H1 (cell line): ENCODE data around the gene OR14K1. TPM values are rescaled to one million over a fixed set of nuclear protein-coding genes. Genes with fewer than 3 reads are reported as not detected.
"Not testable (repeated sequence)": the region's sequence is repeated elsewhere in the genome, so short reads cannot be mapped to it uniquely, and the experiment has no call there.

ENCODE experiments used
- CTCF ChIA-PET: fragments of 300-600 bp; sonication (Branson Sonifier 250); formaldehyde crosslinking; loops from one replicate; lab custom pipeline; 2021; ENCODE audit not compliant: partially characterized antibody; lab: Charles Lee
- POLR2A ChIA-PET: fragments of 300-600 bp; sonication (Branson Sonifier 250); formaldehyde crosslinking; loops from one replicate; lab custom pipeline; 2021; ENCODE audit warnings: inconsistent platforms; ENCODE audit not compliant: partially characterized antibody; lab: Charles Lee
- DNase-seq, 2 experiments: peaks; one replicate each; pipeline versions ENCODE4 v3.0.0 to v3.0.0-alpha.2; 2010 to 2022; ENCODE audit warnings: low spot score in 2 of 2, low read depth in 1 of 2, mixed read lengths in 1 of 2
- FAIRE-seq: peaks from 2 replicates; lab custom pipeline; 2011; peaks lifted over from hg19 to GRCh38; lab: Jason Lieb, UNC
- H2AFZ ChIP-seq: 2 replicates; pipeline ENCODE4 v1.8.1; 2012; ENCODE audit warnings: low read length, inconsistent platforms
- H2AK5ac ChIP-seq: 2 replicates; pipeline ENCODE4 v1.6.1; 2013; ENCODE audit warnings: low read depth, low read length
- H2BK120ac ChIP-seq: replicated peaks from 2 replicates; pipeline ENCODE3; 2013; ENCODE audit warnings: low read depth, low read length, inconsistent platforms
- H2BK12ac ChIP-seq: 2 replicates; pipeline ENCODE4 v1.6.1; 2013; ENCODE audit warnings: low read depth, low read length
- H2BK15ac ChIP-seq: 2 replicates; pipeline ENCODE4 v1.6.1; 2013; ENCODE audit warnings: low read length
- H2BK20ac ChIP-seq: 2 replicates; pipeline ENCODE4 v1.6.1; 2013; ENCODE audit warnings: low read length
- H2BK5ac ChIP-seq: 2 replicates; pipeline ENCODE4 v1.6.1; 2013; ENCODE audit warnings: low read depth, low read length
- H3K14ac ChIP-seq: 2 replicates; pipeline ENCODE4 v1.6.1; 2013; ENCODE audit warnings: inconsistent platforms; ENCODE audit not compliant: insufficient read length
- H3K18ac ChIP-seq: 2 replicates; pipeline ENCODE4 v1.6.1; 2013; ENCODE audit warnings: low read length; ENCODE audit errors: extremely low read depth
- H3K23ac ChIP-seq: 2 replicates; pipeline ENCODE4 v1.6.1; 2013; ENCODE audit warnings: inconsistent platforms; ENCODE audit not compliant: insufficient read length
- H3K23me2 ChIP-seq: 2 replicates; pipeline ENCODE4 v1.6.1; 2013; ENCODE audit warnings: low read depth, low read length
- H3K27ac ChIP-seq: 2 replicates; pipeline ENCODE4 v1.6.1; 2011; ENCODE audit warnings: low read depth, low read length, inconsistent platforms
- H3K27me3 ChIP-seq, 4 experiments: replicated peaks in 1 of 4; 1 replicate in 1 of 4; 2 replicates in 3 of 4; pipeline versions ENCODE4 v1.6.1 to v1.8.1; 2011 to 2013; ENCODE audit warnings: low read length in 3 of 4, mild to moderate bottlenecking in 3 of 4, inconsistent platforms in 2 of 4, mixed read lengths in 2 of 4, moderate library complexity in 1 of 4; ENCODE audit not compliant: control insufficient read depth in 3 of 4, insufficient read depth in 3 of 4; ENCODE audit errors: extremely low read depth in 1 of 4
- H3K36me3 ChIP-seq, 4 experiments: 2 replicates each; pipeline versions ENCODE4 v1.6.1 to v1.8.1; 2011 to 2013; ENCODE audit warnings: mild to moderate bottlenecking in 4 of 4, low read length in 3 of 4, moderate library complexity in 2 of 4, control low read depth in 1 of 4, inconsistent platforms in 1 of 4; ENCODE audit not compliant: insufficient read depth in 4 of 4, control insufficient read depth in 2 of 4
- H3K4ac ChIP-seq: replicated peaks from 2 replicates; pipeline ENCODE3; 2013; ENCODE audit warnings: low read length, low read depth, mixed read lengths, inconsistent platforms; ENCODE audit not compliant: insufficient read length
- H3K4me1 ChIP-seq, 4 experiments: replicated peaks in 1 of 4; 1 replicate in 1 of 4; 2 replicates in 3 of 4; pipeline versions ENCODE4 v1.6.1 to v1.8.1; 2011 to 2013; ENCODE audit warnings: low read length in 3 of 4, inconsistent platforms in 2 of 4, mixed read lengths in 1 of 4; ENCODE audit not compliant: insufficient read depth in 4 of 4, control insufficient read depth in 3 of 4
- H3K4me2 ChIP-seq, 2 experiments: 2 replicates each; pipeline versions ENCODE4 v1.6.1 to v1.8.1; 2011 to 2013; ENCODE audit warnings: low read depth in 2 of 2, low read length in 2 of 2, control low read depth in 1 of 2, inconsistent platforms in 1 of 2, mild to moderate bottlenecking in 1 of 2; ENCODE audit not compliant: insufficient read depth in 1 of 2
- H3K4me3 ChIP-seq, 4 experiments: fragments of 200-600, 300-600 bp in 1 of 4; sonication (generic), shearing (Covaris generic), sonication (Bioruptor Twin) in 1 of 4; 2 replicates each; pipeline versions ENCODE4 v1.5.1 to v1.8.1; 2011 to 2016; ENCODE audit warnings: low read length in 4 of 4, low read depth in 3 of 4, control low read depth in 2 of 4, inconsistent platforms in 2 of 4, mild to moderate bottlenecking in 2 of 4, mixed read lengths in 1 of 4, moderate library complexity in 1 of 4; ENCODE audit not compliant: insufficient read depth in 2 of 4; ENCODE audit errors: extremely low read depth in 1 of 4
- H3K56ac ChIP-seq: replicated peaks from 2 replicates; pipeline ENCODE3; 2013; ENCODE audit warnings: low read depth, mild to moderate bottlenecking, mixed read lengths, low read length, inconsistent platforms; ENCODE audit not compliant: insufficient read length
- H3K79me1 ChIP-seq: 2 replicates; pipeline ENCODE4 v1.6.1; 2013; ENCODE audit warnings: low read depth, low read length, control low read depth
- H3K79me2 ChIP-seq, 2 experiments: 2 replicates each; pipeline versions ENCODE4 v1.6.1 to v1.8.1; 2012 to 2013; ENCODE audit warnings: low read length in 2 of 2, mild to moderate bottlenecking in 2 of 2, inconsistent platforms in 1 of 2; ENCODE audit not compliant: insufficient read depth in 2 of 2, control insufficient read depth in 1 of 2
- H3K9ac ChIP-seq, 4 experiments: replicated peaks in 1 of 4; 1 replicate in 1 of 4; 2 replicates in 3 of 4; pipeline versions ENCODE4 v1.6.1 to v1.8.1; 2011 to 2013; ENCODE audit warnings: low read depth in 3 of 4, low read length in 3 of 4, control low read depth in 2 of 4, mild to moderate bottlenecking in 2 of 4, moderate library complexity in 2 of 4, inconsistent platforms in 1 of 4; ENCODE audit errors: extremely low read depth in 1 of 4
- H3K9me3 ChIP-seq, 2 experiments: 2 replicates each; pipeline versions ENCODE4 v1.6.1 to v1.8.1; 2012 to 2013; ENCODE audit warnings: mild to moderate bottlenecking in 2 of 2, moderate library complexity in 2 of 2, control low read depth in 1 of 2, inconsistent platforms in 1 of 2, low read depth in 1 of 2, low read length in 1 of 2, mixed read lengths in 1 of 2; ENCODE audit not compliant: insufficient read depth in 2 of 2
- H4K20me1 ChIP-seq, 2 experiments: replicated peaks in 1 of 2; 2 replicates each; pipeline versions ENCODE3 to v1.8.1; 2011 to 2013; ENCODE audit warnings: inconsistent platforms in 2 of 2, low read length in 2 of 2, mild to moderate bottlenecking in 1 of 2; ENCODE audit not compliant: insufficient read depth in 2 of 2, control insufficient read depth in 1 of 2
- H4K5ac ChIP-seq: 2 replicates; pipeline ENCODE4 v1.6.1; 2013; ENCODE audit warnings: low read length, low read depth, mixed read lengths, inconsistent platforms; ENCODE audit not compliant: insufficient read length
- H4K8ac ChIP-seq: 2 replicates; pipeline ENCODE4 v1.8.0; 2013; ENCODE audit warnings: mild to moderate bottlenecking, moderate library complexity, low read length, inconsistent platforms; ENCODE audit not compliant: insufficient read depth; ENCODE audit errors: extremely low read depth
- H4K91ac ChIP-seq: replicated peaks from 2 replicates; pipeline ENCODE3; 2013; ENCODE audit warnings: low read length, mixed read lengths, inconsistent platforms; ENCODE audit not compliant: insufficient read length
- WGBS, 2 experiments: shearing (Covaris generic) in 1 of 2; methylation state at CpG; one replicate each; pipeline versions ENCODE4 v1.1.6 to v1.1.7; 2013 to 2015; ENCODE audit warnings: low lambda C conversion rate in 2 of 2, mixed read lengths in 2 of 2, inconsistent platforms in 1 of 2, low coverage in 1 of 2, missing lambda C conversion rate in 1 of 2; ENCODE audit not compliant: insufficient replicate concordance in 2 of 2, insufficient coverage in 1 of 2, insufficient read length in 1 of 2; ENCODE audit errors: extremely low coverage in 1 of 2, missing lambda C conversion rate in 1 of 2; 5-methylcytosine and 5-hydroxymethylcytosine counted together
- polyA plus RNA-seq, 7 experiments: library from polyadenylated mRNA; depleted of rRNA in 3 of 7; stranded (reverse) in 5 of 7; unstranded in 2 of 7; fragments of >200 nt in 5 of 7; fragments of 200-250 nt in 2 of 7; gene quantifications; 1 replicate in 5 of 7; 2 replicates in 1 of 7; 4 replicates in 1 of 7; pipeline versions ENCODE4 v1.2.1 to v1.2.3, GENCODE V29; 2011 to 2013; ENCODE audit warnings: missing spikeins in 2 of 7, mixed read lengths in 2 of 7
- total RNA-seq: library from RNA; stranded (reverse); fragmentation: NEBNext Ultra II Directional; extraction: Animal tissue kit (Norgen Biotek cat#: 25700); gene quantifications from 2 replicates; pipeline ENCODE4 v1.2.1, GENCODE V29; 2021

Gene OR14K1
- total and polyA plus RNA-seq, 2 of the 8 experiments (the other 6 are each of a cell fraction or from before 2014, with no cell fraction given): not detected

DNA sequence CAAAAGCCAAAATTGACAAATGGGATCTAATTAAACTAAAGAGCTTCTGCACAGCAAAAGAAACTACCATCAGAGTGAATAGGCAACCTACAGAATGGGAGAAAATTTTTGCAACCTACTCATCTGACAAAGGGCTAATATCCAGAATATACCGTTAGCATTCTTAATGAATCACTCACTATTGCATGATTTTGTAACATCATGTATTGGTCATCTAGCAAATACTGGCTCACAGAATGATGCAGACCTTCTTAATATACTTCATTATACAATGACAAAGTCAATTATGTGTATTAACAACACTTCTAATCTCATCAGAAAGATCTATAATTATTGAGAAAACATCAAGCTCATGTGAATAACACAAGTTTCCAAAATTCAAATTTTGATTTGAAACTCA lies 15.9 kb downstream of the OR14K1 start:
- FAIRE-seq, H3K4me1 ChIP-seq, H3K27ac ChIP-seq, H3K4ac ChIP-seq, H2BK120ac ChIP-seq, H3K4me3 ChIP-seq, H3K79me2 ChIP-seq, H3K27me3 ChIP-seq, H3K4me2 ChIP-seq, H2AFZ ChIP-seq, H2BK20ac ChIP-seq, H3K56ac ChIP-seq, H3K9ac ChIP-seq, H3K18ac ChIP-seq, H2BK15ac ChIP-seq, H3K23ac ChIP-seq, H3K23me2 ChIP-seq, H2AK5ac ChIP-seq, H4K91ac ChIP-seq, DNase-seq, H4K8ac ChIP-seq, H4K5ac ChIP-seq, POLR2A ChIA-PET, H4K20me1 ChIP-seq, H3K14ac ChIP-seq, H2BK5ac ChIP-seq, H3K36me3 ChIP-seq, H2BK12ac ChIP-seq, CTCF ChIA-PET, H3K79me1 ChIP-seq: not testable (repeated sequence)
- peaks cover 33 to 47% of the 10 kb centered on the region in 2 experiments for H3K9me3 ChIP-seq
- WGBS, 2 experiments: 81% methylated on average over 1 of the region's 1 CpG; no CpG with 5 or more reads in 1 of the 2 experiments
